SK-N-SH (cell line): ENCODE results near the gene CAMK2D. TPM values are rescaled to one million over a fixed set of nuclear protein-coding genes. Genes with fewer than 3 reads are reported as not detected.

Experiments
- CTCF ChIA-PET: fragments of 300-600, 350-600 bp; formaldehyde crosslinking; extraction: SDS; loops from one replicate; lab custom pipeline; 2021; lab: Yijun Ruan, JAX
- POLR2A ChIA-PET: fragments of 350-600 bp; sonication (Branson Sonifier 250); formaldehyde crosslinking; extraction: SDS; loops from one replicate; lab custom pipeline; 2020; ENCODE audit warnings: antibody characterized with exemption, inconsistent platforms; lab: Yijun Ruan, JAX
- DNase-seq: peaks from one replicate; pipeline ENCODE4 v3.0.0; 2012
- H2AFZ ChIP-seq: fragments of 200-600 bp; sonication (generic); 2 replicates; pipeline ENCODE4 v1.8.1; 2016; ENCODE audit warnings: antibody characterized with exemption, mild to moderate bottlenecking, low read depth
- H3F3A ChIP-seq: fragments of 200-600 bp; sonication (generic); replicated peaks from 2 replicates; pipeline ENCODE3; 2016; ENCODE audit warnings: antibody characterized with exemption, mild to moderate bottlenecking; ENCODE audit not compliant: insufficient read depth
- H3K27ac ChIP-seq, 2 experiments: fragments of 200-500 bp in 1 of 2; fragments of 200-600 bp in 1 of 2; sonication (Bioruptor generic) in 1 of 2; sonication (generic), shearing (Covaris generic) in 1 of 2; 2 replicates each; pipeline versions ENCODE4 v1.5.1 to v1.6.1; 2014 to 2016; ENCODE audit warnings: low read depth in 2 of 2, inconsistent platforms in 1 of 2, low read length in 1 of 2, mild to moderate bottlenecking in 1 of 2, mixed read lengths in 1 of 2
- H3K27me3 ChIP-seq: fragments of 200-600 bp; sonication (generic), shearing (Covaris generic); 2 replicates; pipeline ENCODE4 v1.6.1; 2016; ENCODE audit warnings: mixed run types; ENCODE audit not compliant: insufficient read depth
- H3K36me3 ChIP-seq, 2 experiments: fragments of 200-500 bp in 1 of 2; fragments of 200-600 bp in 1 of 2; sonication (Bioruptor generic) in 1 of 2; sonication (generic) in 1 of 2; replicated peaks in 1 of 2; 2 replicates each; pipeline versions ENCODE3 to v1.5.1; 2014 to 2016; ENCODE audit warnings: low read length in 1 of 2, mild to moderate bottlenecking in 1 of 2; ENCODE audit not compliant: insufficient read depth in 2 of 2, control insufficient read depth in 1 of 2
- H3K4me1 ChIP-seq, 2 experiments: fragments of 200-500 bp in 1 of 2; fragments of 200-600 bp in 1 of 2; sonication (Bioruptor generic) in 1 of 2; sonication (generic), shearing (Covaris generic) in 1 of 2; 2 replicates each; pipeline versions ENCODE4 v1.5.1 to v1.6.1; 2014 to 2016; ENCODE audit warnings: low read depth in 1 of 2, low read length in 1 of 2, mixed run types in 1 of 2; ENCODE audit not compliant: insufficient read depth in 2 of 2, control insufficient read depth in 1 of 2
- H3K4me2 ChIP-seq: fragments of 200-600 bp; sonication (generic), shearing (Covaris generic); 2 replicates; pipeline ENCODE4 v1.6.1; 2017; ENCODE audit warnings: mixed run types
- H3K4me3 ChIP-seq, 2 experiments: fragments of 200-500 bp in 1 of 2; fragments of 200-600 bp in 1 of 2; sonication (Bioruptor generic) in 1 of 2; sonication (generic), shearing (Covaris generic) in 1 of 2; 2 replicates each; pipeline versions ENCODE4 v1.5.1 to v1.8.1; 2014 to 2016; ENCODE audit warnings: low read depth in 2 of 2, inconsistent platforms in 1 of 2, low read length in 1 of 2, mild to moderate bottlenecking in 1 of 2, mixed read lengths in 1 of 2, moderate library complexity in 1 of 2
- H3K79me2 ChIP-seq: fragments of 200-600 bp; sonication (generic); 2 replicates; pipeline ENCODE4 v1.8.1; 2017; ENCODE audit warnings: mild to moderate bottlenecking; ENCODE audit not compliant: insufficient read depth
- H3K9ac ChIP-seq: fragments of 200-600 bp; sonication (generic); 2 replicates; pipeline ENCODE4 v1.6.1; 2017; ENCODE audit warnings: mixed run types
- H3K9me2 ChIP-seq: fragments of 200-600 bp; sonication (generic); 2 replicates; pipeline ENCODE4 v1.6.1; 2017; ENCODE audit warnings: mixed run types
- H3K9me3 ChIP-seq: fragments of 200-600 bp; sonication (generic); 2 replicates; pipeline ENCODE4 v1.6.1; 2017; ENCODE audit warnings: mixed run types, mild to moderate bottlenecking, moderate library complexity
- H4K20me1 ChIP-seq: fragments of 200-600 bp; sonication (generic); 2 replicates; pipeline ENCODE4 v1.6.1; 2017; ENCODE audit warnings: mild to moderate bottlenecking, mixed run types; ENCODE audit not compliant: insufficient read depth
- CHD2 ChIP-seq: fragments of 150-350 bp; IDR thresholded peaks from 2 replicates; pipeline ENCODE4 v1.6.1; 2018; ENCODE audit warnings: low read length; ENCODE audit not compliant: partially characterized antibody
- CTCF ChIP-seq: fragments of 200-600 bp; sonication (generic); IDR thresholded peaks from 2 replicates; pipeline ENCODE4 v1.6.1; 2017; ENCODE audit warnings: antibody characterized with exemption, mild to moderate bottlenecking, moderate library complexity
- FOSL2 ChIP-seq: IDR thresholded peaks from 2 replicates; pipeline ENCODE4 v1.4.0; 2012; ENCODE audit warnings: low read depth, mild to moderate bottlenecking, moderate library complexity, borderline replicate concordance
- FOXM1 ChIP-seq: IDR thresholded peaks from 2 replicates; pipeline ENCODE4 v1.4.0; 2012; ENCODE audit warnings: low read depth, mild to moderate bottlenecking
- GABPA ChIP-seq: IDR thresholded peaks from 2 replicates; pipeline ENCODE4 v1.4.0; 2012; ENCODE audit warnings: low read depth, mild to moderate bottlenecking
- GATA2 ChIP-seq: sonication (generic); formaldehyde crosslinking; IDR thresholded peaks from 2 replicates; pipeline ENCODE4 v1.5.0; 2020; ENCODE audit warnings: mild to moderate bottlenecking, missing genetic modification reagents
- JUND ChIP-seq: IDR thresholded peaks from 2 replicates; pipeline ENCODE4 v1.4.0; 2012
- NRF1 ChIP-seq: IDR thresholded peaks from 2 replicates; pipeline ENCODE4 v1.6.1; 2012; ENCODE audit warnings: low read depth, mild to moderate bottlenecking, low read length
- RXRA ChIP-seq: IDR thresholded peaks from 2 replicates; pipeline ENCODE4 v1.4.0; 2012; ENCODE audit warnings: low read depth, mild to moderate bottlenecking, borderline replicate concordance
- SIN3A ChIP-seq: IDR thresholded peaks from 2 replicates; pipeline ENCODE4 v1.6.1; 2012; ENCODE audit warnings: low read depth, mild to moderate bottlenecking, low read length, moderate library complexity, borderline replicate concordance
- SMC3 ChIP-seq: IDR thresholded peaks from 2 replicates; pipeline ENCODE4 v1.6.1; 2012; ENCODE audit warnings: low read depth, low read length, improper control_type of control experiment
- USF2 ChIP-seq: fragments of 150-350 bp; IDR thresholded peaks from 2 replicates; pipeline ENCODE4 v1.6.1; 2017; ENCODE audit warnings: antibody characterized with exemption, low read length, low read depth, borderline replicate concordance
- YY1 ChIP-seq: IDR thresholded peaks from 2 replicates; pipeline ENCODE4 v1.4.0; 2012; ENCODE audit warnings: low read depth, mild to moderate bottlenecking
- WGBS: methylation state at CpG from one replicate; pipeline ENCODE4 v1.1.6; 2017; ENCODE audit warnings: low lambda C conversion rate; 5-methylcytosine and 5-hydroxymethylcytosine counted together
- polyA plus RNA-seq, 3 experiments: library from polyadenylated mRNA; depleted of rRNA; stranded (reverse); fragments of >200 nt; gene quantifications; 2 replicates each; pipeline ENCODE4 v1.2.3, GENCODE V29; 2012

The CAMK2D gene
- polyA plus RNA-seq, 1 of the 3 experiments (the other 2 are of a cell fraction), result 17.0 TPM

GRCh38 chr4:113499696-113500095 lies 261.8 kb downstream of the CAMK2D start:
- 86% methylated on average over 1 of the region's 1 CpG for WGBS
- peaks cover 5% of the 10 kb centered on the region for H3F3A ChIP-seq

GRCh38 chr4:113499166-113499565 lies 262.4 kb downstream of the CAMK2D start:
- no peak for DNase-seq
- Histone ChIP-seq H3K9me3 (no peaks in the 10 kb centered on the region), H3K36me3 (peaks cover 33 to 82% of the 10 kb centered on the region in 2 experiments), H4K20me1 (no peaks in the 10 kb centered on the region), H3K27ac (peak overlapping the region in 1 of 2 experiments; percentile 8; a peak in 1 of 4 replicates), H3K4me2 (no peak overlapping the region), H3K4me3 (no peak overlapping the region), H3K4me1 (no peaks in the 10 kb centered on the region; a peak in 2 of 4 replicates), H3K9ac (no peak overlapping the region), H3F3A (peaks cover 5% of the 10 kb centered on the region), H2AFZ (no peak overlapping the region), H3K79me2 (no peaks in the 10 kb centered on the region), H3K9me2 (no peaks in the 10 kb centered on the region), H3K27me3 (no peaks in the 10 kb centered on the region)
- TF ChIP-seq GABPA (no peak), SIN3A (no peak), USF2 (no peak), FOXM1 (no peak), YY1 (no peak), CTCF (no peak), NRF1 (no peak), CHD2 (no peak), SMC3 (no peak)
- ChIA-PET POLR2A (no interaction called here), CTCF (no interaction called here)
- WGBS, result 95% methylated on average over 1 of the region's 1 CpG

More at GRCh38 chr4:113499696-113500095, 261.8 kb downstream of the CAMK2D start:
- no peak overlapping the region for H3K4me2 ChIP-seq
- H3K9me3 ChIP-seq, result no peaks in the 10 kb centered on the region
- CTCF ChIA-PET, result no interaction called here
- TF ChIP-seq FOSL2, result peak; percentile 65
- TF ChIP-seq FOXM1, result no peak
- peak; percentile 53 for TF ChIP-seq JUND
- TF ChIP-seq RXRA, result peak; percentile 21; the same call in 1 of the 2 replicates
- TF ChIP-seq GATA2 (CRISPR knock-in tag), result no peak
- no peak for TF ChIP-seq GABPA
- H3K27ac ChIP-seq, result peak overlapping the region in 1 of 2 experiments; percentile 8; a peak in 1 of 4 replicates
- H3K4me3 ChIP-seq, result no peak overlapping the region
- H4K20me1 ChIP-seq, result no peaks in the 10 kb centered on the region
- no peaks in the 10 kb centered on the region for H3K27me3 ChIP-seq
- H3K9ac ChIP-seq, result no peak overlapping the region
- no peaks in the 10 kb centered on the region for H3K9me2 ChIP-seq
- H3K36me3 ChIP-seq, result peaks cover 33 to 87% of the 10 kb centered on the region in 2 experiments
- no peaks in the 10 kb centered on the region; a peak in 2 of 4 replicates for H3K4me1 ChIP-seq
- H2AFZ ChIP-seq, result no peak overlapping the region
- DNase-seq, result no peak
- POLR2A ChIA-PET, result no interaction called here
- no peaks in the 10 kb centered on the region for H3K79me2 ChIP-seq
